GM21528 (cell line): Measurements from ENCODE around the gene PLXNA4.
"Not testable (repeated sequence)": the region's sequence is repeated elsewhere in the genome, so short reads cannot be mapped to it uniquely, and the experiment has no call there.

Experiments used
- ATAC-seq: cut with Tn5 transposase; IDR thresholded peaks from one replicate; pipeline ENCODE4 v1.9.1; 2021; ENCODE audit warnings: mild to moderate bottlenecking, moderate library complexity; ENCODE audit not compliant: unreplicated experiment, low FRiP score

Gene PLXNA4

GRCh38 chr7:132575982-132576720 lies at the start of gene PLXNA4:
PLXNA4 (minus strand) TSS chr7:132576470; CDS start chr7:132508693, 67,777 bp downstream.
- no peak for ATAC-seq

GRCh38 chr7:132625651-132626050 lies 49.4 kb upstream of the PLXNA4 start:
- ATAC-seq = no peak

- ATAC-seq = no peak
Observed at GRCh38 chr7:132622081-132622480, 45.8 kb upstream of the PLXNA4 start.

- no peak for ATAC-seq
Observed at GRCh38 chr7:132619967-132620366, 43.7 kb upstream of the PLXNA4 start.

- ATAC-seq = no peak
Observed at GRCh38 chr7:132618956-132619305, 42.7 kb upstream of the PLXNA4 start.

- ATAC-seq = no peak
Observed at GRCh38 chr7:132618271-132618955, 42.1 kb upstream of the PLXNA4 start.

GRCh38 chr7:132614428-132615318 lies 38.4 kb upstream of the PLXNA4 start:
- no peak for ATAC-seq

GRCh38 chr7:132613737-132614136 lies 37.5 kb upstream of the PLXNA4 start:
- ATAC-seq = no peak

- no peak for ATAC-seq
Observed at GRCh38 chr7:132610995-132611394, 34.7 kb upstream of the PLXNA4 start.

GRCh38 chr7:132609906-132610520 lies 33.7 kb upstream of the PLXNA4 start:
- ATAC-seq = no peak

- no peak for ATAC-seq
Observed at GRCh38 chr7:132609222-132609621, 33.0 kb upstream of the PLXNA4 start.

- ATAC-seq = no peak
Observed at GRCh38 chr7:132608523-132608922, 32.3 kb upstream of the PLXNA4 start.

- no peak for ATAC-seq
Observed at GRCh38 chr7:132607656-132608055, 31.4 kb upstream of the PLXNA4 start.

GRCh38 chr7:132604121-132604520 lies 27.9 kb upstream of the PLXNA4 start:
- ATAC-seq = no peak

- ATAC-seq = no peak
Observed at GRCh38 chr7:132603220-132603833, 27.1 kb upstream of the PLXNA4 start.

- no peak for ATAC-seq
Observed at GRCh38 chr7:132601783-132602182, 25.5 kb upstream of the PLXNA4 start.

GRCh38 chr7:132596588-132596987 lies 20.3 kb upstream of the PLXNA4 start:
- no peak for ATAC-seq

GRCh38 chr7:132594741-132595140 lies 18.5 kb upstream of the PLXNA4 start:
- not testable (repeated sequence) for ATAC-seq

GRCh38 chr7:132592936-132593335 lies 16.7 kb upstream of the PLXNA4 start:
- no peak for ATAC-seq

GRCh38 chr7:132592231-132592920 lies 16.1 kb upstream of the PLXNA4 start:
- ATAC-seq = no peak
